Gastroesophageal sphincter (tissue), 2 donors: ENCODE results near the gene E4F1.

ENCODE experiments used
- POLR2A ChIP-seq, 2 donors: fragments of 450-650 bp; IDR thresholded peaks; one replicate each; pipeline ENCODE4 v1.6.1; 2017; ENCODE audit warnings: antibody characterized with exemption in 2 of 2, mild to moderate bottlenecking in 2 of 2, moderate library complexity in 1 of 2
- POLR2AphosphoS5 ChIP-seq: sonication (generic); formaldehyde crosslinking; IDR thresholded peaks from one replicate; pipeline ENCODE4 v1.6.1; 2017; ENCODE audit warnings: antibody characterized with exemption

GRCh38 chr16:2205104-2205966 lies 18.1 kb upstream of the E4F1 start, which contains the start of gene MLST8:
- TF ChIP-seq POLR2AphosphoS5: peak; percentile 92
- TF ChIP-seq POLR2A (IDR thresholded peaks at IDR 0.05): peak; percentile 89
